Panc1 (cell line): ENCODE data around the gene GOLGA6C. TPM values are rescaled to one million over a fixed set of nuclear protein-coding genes. Genes with fewer than 3 reads are reported as not detected.
"Not testable (repeated sequence)": the region's sequence is repeated elsewhere in the genome, so short reads cannot be mapped to it uniquely, and the experiment has no call there.

Experiments
- ATAC-seq: fragments of 200-7000 bp; cut with Tn5 transposase; 2 replicates; pipeline ENCODE4 v1.9.1; 2020; ENCODE audit warnings: mild to moderate bottlenecking, moderate library complexity
- BruUV-seq: library from RNA; stranded (reverse); fragments of 400-500 nt; replicated peaks from 2 replicates; lab custom pipeline; 2021; lab: Mats Ljungman, UMichigan
- CTCF ChIA-PET: fragments of 300-600 bp; sonication (Branson Sonifier 250); formaldehyde crosslinking; loops from one replicate; lab custom pipeline; 2022; ENCODE audit warnings: antibody characterized with exemption; lab: Charles Lee
- POLR2A ChIA-PET: fragments of 300-600 bp; sonication (Branson Sonifier 250); formaldehyde crosslinking; loops from one replicate; lab custom pipeline; 2022; ENCODE audit warnings: antibody characterized with exemption; lab: Charles Lee
- DNase-seq: peaks from one replicate; pipeline ENCODE4 v3.0.0-alpha.2; 2010; ENCODE audit warnings: low read depth, low spot score
- H3K27ac ChIP-seq: 2 replicates; pipeline ENCODE4 v1.5.1; 2011; ENCODE audit warnings: mild to moderate bottlenecking, low read length, inconsistent platforms
- H3K27me3 ChIP-seq: fragments of 200-500 bp; sonication (Bioruptor generic); 2 replicates; pipeline ENCODE4 v1.6.0; 2014; ENCODE audit warnings: low read length, inconsistent platforms; ENCODE audit not compliant: control insufficient read depth, insufficient read depth
- H3K36me3 ChIP-seq: fragments of 200-500 bp; sonication (Bioruptor generic); 2 replicates; pipeline ENCODE4 v1.5.1; 2014; ENCODE audit warnings: inconsistent platforms, mild to moderate bottlenecking, low read length, moderate library complexity; ENCODE audit not compliant: control insufficient read depth, insufficient read depth
- H3K4me1 ChIP-seq: 2 replicates; pipeline ENCODE4 v1.5.1; 2011; ENCODE audit warnings: inconsistent platforms, mild to moderate bottlenecking, low read length, moderate library complexity; ENCODE audit not compliant: control insufficient read depth, insufficient read depth
- H3K4me3 ChIP-seq, 2 experiments: 2 replicates each; pipeline ENCODE4 v1.5.1; 2011 to 2012; ENCODE audit warnings: low read depth in 2 of 2, low read length in 2 of 2, mild to moderate bottlenecking in 2 of 2, inconsistent platforms in 1 of 2, moderate library complexity in 1 of 2
- H3K9me3 ChIP-seq: fragments of 200-500 bp; sonication (Bioruptor generic); 2 replicates; pipeline ENCODE4 v1.5.1; 2014; ENCODE audit warnings: low read depth, mild to moderate bottlenecking, inconsistent platforms, low read length, moderate library complexity; ENCODE audit not compliant: control insufficient read depth, insufficient read depth
- CTCF ChIP-seq: fragments of 450-650 bp; IDR thresholded peaks from 2 replicates; pipeline ENCODE4 v1.5.1; 2017; ENCODE audit warnings: mild to moderate bottlenecking
- POLR2AphosphoS5 ChIP-seq: IDR thresholded peaks from 2 replicates; pipeline ENCODE4 v1.6.1; 2012; ENCODE audit warnings: mild to moderate bottlenecking, low read depth, low read length, moderate library complexity
- REST ChIP-seq, 2 experiments: IDR thresholded peaks; 2 replicates each; pipeline ENCODE4 v1.6.1; 2011 to 2012; ENCODE audit warnings: low read depth in 2 of 2, control low read depth in 1 of 2, low read length in 1 of 2, mild to moderate bottlenecking in 1 of 2, moderate library complexity in 1 of 2; ENCODE audit not compliant: insufficient read depth in 1 of 2
- SIN3A ChIP-seq: IDR thresholded peaks from 2 replicates; pipeline ENCODE4 v1.6.1; 2012; ENCODE audit warnings: low read depth, mild to moderate bottlenecking, low read length, moderate library complexity, borderline replicate concordance; ENCODE audit not compliant: insufficient read depth
- TCF7L2 ChIP-seq: IDR thresholded peaks from 2 replicates; pipeline ENCODE4 v1.6.1; 2011; ENCODE audit warnings: mild to moderate bottlenecking, low read depth, low read length, inconsistent platforms
- in situ Hi-C: cut with HindIII; loops from 2 replicates; pipeline ENCODE4 v1.10.0; 2016; ENCODE audit warnings: low sequenced_read_pairs, low pct_unique_long_range_greater_than_20kb
- intact Hi-C: fragments of 100-400 bp; cut with micrococcal nuclease; formaldehyde crosslinking; loops from one replicate; pipeline ENCODE4 v1.10.0; 2022; ENCODE audit not compliant: unreplicated experiment
- total RNA-seq: library from RNA; stranded (reverse); gene quantifications from one replicate; pipeline ENCODE4 v1.2.1, GENCODE V29; 2021; ENCODE audit not compliant: unreplicated experiment

Gene GOLGA6C
- total RNA-seq, 1 experiment from 2014 or later: not detected

- in situ Hi-C loops (no loop called here), intact Hi-C loops (no loop called here)
- CTCF ChIA-PET: no interaction called here
- no peak for TF ChIP-seq CTCF
- TF ChIP-seq SIN3A: no peak
- no peak for TF ChIP-seq REST (IDR thresholded peaks at IDR 0.05; ENCODE audit: insufficient read depth in 1 of 2, low read depth in 2 of 2, low read length in 1 of 2)
- TF ChIP-seq POLR2AphosphoS5: no peak
- TF ChIP-seq TCF7L2: no peak
- DNase-seq: no peak
- POLR2A ChIA-PET: no interaction called here
- ATAC-seq: no peak
- BruUV-seq: no TSS peak
- no peak overlapping the region for H3K4me3 ChIP-seq
- H3K27ac ChIP-seq: no peak overlapping the region
- H3K27me3 ChIP-seq: no peaks in the 10 kb centered on the region
- H3K9me3 ChIP-seq: no peaks in the 10 kb centered on the region
- no peaks in the 10 kb centered on the region for H3K4me1 ChIP-seq
- no peaks in the 10 kb centered on the region for H3K36me3 ChIP-seq
Observed at GRCh38 chr15:75238150-75238549, 20.0 kb upstream of the GOLGA6C start.

GRCh38 chr15:75245741-75246140 lies 12.4 kb upstream of the GOLGA6C start:
- DNase-seq, H3K4me1 ChIP-seq, H3K27me3 ChIP-seq, POLR2A ChIA-PET, ATAC-seq, H3K4me3 ChIP-seq, in situ Hi-C loops, intact Hi-C loops, H3K27ac ChIP-seq, BruUV-seq, H3K9me3 ChIP-seq, H3K36me3 ChIP-seq: not testable (repeated sequence)
- CTCF ChIA-PET: interaction anchor here (0.6 kb wide), 1 partner anchor 8 kb away, joined by 3 read pairs; no protein-coding TSS in a partner anchor

- H3K36me3 ChIP-seq, POLR2A ChIA-PET, H3K27ac ChIP-seq, BruUV-seq, DNase-seq, ATAC-seq, H3K9me3 ChIP-seq, H3K4me3 ChIP-seq, intact Hi-C loops, H3K4me1 ChIP-seq, CTCF ChIA-PET, in situ Hi-C loops: not testable (repeated sequence)
- H3K27me3 ChIP-seq: peaks cover 11% of the 10 kb centered on the region
Observed at GRCh38 chr15:75248991-75249390, 9.1 kb upstream of the GOLGA6C start.
